Tongue (tissue), 2 donors: Measurements from ENCODE around the gene VEZT. TPM values are rescaled to one million over a fixed set of nuclear protein-coding genes. Genes with fewer than 3 reads are reported as not detected.
"Not testable (repeated sequence)": the region's sequence is repeated elsewhere in the genome, so short reads cannot be mapped to it uniquely, and the experiment has no call there.

Experiments
- DNase-seq: peaks from one replicate; pipeline ENCODE4 v3.0.0-alpha.2; 2015
- total RNA-seq: library from RNA; depleted of rRNA; stranded (reverse); fragments of >200 nt; gene quantifications from one replicate; pipeline ENCODE4 v1.2.3, GENCODE V29; 2014

Gene VEZT
- total RNA-seq, 1 donor from 2014 or later = 154 TPM

GRCh38 chr12:95258151-95258550 is 40.5 kb downstream of the VEZT start:
- DNase-seq = no peak

- no peak for DNase-seq
Measured at GRCh38 chr12:95258803-95259202, 41.2 kb downstream of the VEZT start.

GRCh38 chr12:95259368-95259767 is 41.8 kb downstream of the VEZT start:
- DNase-seq = no peak

GRCh38 chr12:95261109-95261508 is 43.5 kb downstream of the VEZT start:
- DNase-seq = no peak

GRCh38 chr12:95262808-95263207 is 45.2 kb downstream of the VEZT start:
- DNase-seq = no peak

GRCh38 chr12:95265765-95266164 is 48.2 kb downstream of the VEZT start:
- DNase-seq = no peak

GRCh38 chr12:95266254-95266653 is 48.6 kb downstream of the VEZT start:
- no peak for DNase-seq

GRCh38 chr12:95269892-95270291 is 52.3 kb downstream of the VEZT start:
- DNase-seq = no peak

- no peak for DNase-seq
Measured at GRCh38 chr12:95271465-95271864, 53.9 kb downstream of the VEZT start.

GRCh38 chr12:95277139-95277538 is 59.5 kb downstream of the VEZT start:
- peak; percentile 14 for DNase-seq

GRCh38 chr12:95279856-95280255 is 62.2 kb downstream of the VEZT start:
- no peak for DNase-seq

- no peak for DNase-seq
Measured at GRCh38 chr12:95282266-95282665, 64.7 kb downstream of the VEZT start.

GRCh38 chr12:95283371-95283770 is 65.8 kb downstream of the VEZT start:
- DNase-seq = no peak

- DNase-seq = no peak
Measured at GRCh38 chr12:95286713-95287112, 69.1 kb downstream of the VEZT start.

GRCh38 chr12:95291501-95291900 is 73.9 kb downstream of the VEZT start:
- no peak for DNase-seq

- no peak for DNase-seq
Measured at GRCh38 chr12:95298916-95299315, 81.3 kb downstream of the VEZT start.

- no peak for DNase-seq
Measured at GRCh38 chr12:95300286-95300685, 82.7 kb downstream of the VEZT start.

GRCh38 chr12:95303476-95303875 is 85.9 kb downstream of the VEZT start:
- DNase-seq = no peak

- DNase-seq = no peak
Measured at GRCh38 chr12:95304673-95305198, 87.1 kb downstream of the VEZT start.

- no peak for DNase-seq
Measured at GRCh38 chr12:95312656-95313055, 95.0 kb downstream of the VEZT start.

- not testable (repeated sequence) for DNase-seq
Measured at GRCh38 chr12:95314756-95315155, 97.1 kb downstream of the VEZT start.

- no peak for DNase-seq
Measured at GRCh38 chr12:95316798-95317197, 99.2 kb downstream of the VEZT start.

GRCh38 chr12:95318071-95318545 is 100.5 kb downstream of the VEZT start:
- no peak for DNase-seq

- DNase-seq = no peak
Measured at GRCh38 chr12:95319694-95320331, 102.2 kb downstream of the VEZT start.
